ENCODE data around the gene ITGA11.
A peak's percentile ranks its signal among the peaks of the same experiment; 100 is the strongest.

ITGA11 gene

DNA sequence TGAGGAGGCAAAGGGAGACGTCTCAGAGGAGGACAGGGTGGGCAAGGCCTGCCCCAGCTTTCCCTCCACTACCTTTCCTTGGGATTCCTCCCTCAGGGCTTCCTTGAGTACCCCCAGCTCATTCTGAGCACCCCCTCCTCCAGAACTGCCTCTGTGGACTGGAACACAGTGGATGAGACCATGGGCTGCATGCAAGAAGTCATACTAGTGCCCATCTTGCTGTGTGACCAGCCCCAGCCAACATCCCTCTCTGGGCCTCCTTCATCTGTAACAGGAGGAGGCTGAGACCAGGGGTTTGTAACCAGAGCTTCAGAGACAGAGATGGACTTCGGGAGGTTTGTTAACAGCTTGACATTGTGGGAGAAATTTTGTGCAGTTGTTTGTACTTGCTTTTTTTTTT is 128.8 kb downstream of the ITGA11 start:
- Histone ChIP-seq H3K27ac (peak overlapping the region in 1 of 2 donors; percentile 43), H3K4me3 (no peak overlapping the region), H3K27me3 (no peaks in the 10 kb centered on the region), H3K4me1 (peaks cover 0 to 46% (median 21%) of the 10 kb centered on the region in 4 donors), H3K9me3 (no peaks in the 10 kb centered on the region), H3K36me3 (peaks cover 29 to 31% (median 29%) of the 10 kb centered on the region in 3 donors)
- intact Hi-C loops (cut with DNase I; ENCODE audit: low total_unique reads), result loop anchor here (10.0 kb wide), 1 partner anchor 252 kb away; no protein-coding TSS in a partner anchor
- DNase-seq, result no peak
- TF ChIP-seq CTCF (IDR thresholded peaks at IDR 0.05), result no peak

DNA sequence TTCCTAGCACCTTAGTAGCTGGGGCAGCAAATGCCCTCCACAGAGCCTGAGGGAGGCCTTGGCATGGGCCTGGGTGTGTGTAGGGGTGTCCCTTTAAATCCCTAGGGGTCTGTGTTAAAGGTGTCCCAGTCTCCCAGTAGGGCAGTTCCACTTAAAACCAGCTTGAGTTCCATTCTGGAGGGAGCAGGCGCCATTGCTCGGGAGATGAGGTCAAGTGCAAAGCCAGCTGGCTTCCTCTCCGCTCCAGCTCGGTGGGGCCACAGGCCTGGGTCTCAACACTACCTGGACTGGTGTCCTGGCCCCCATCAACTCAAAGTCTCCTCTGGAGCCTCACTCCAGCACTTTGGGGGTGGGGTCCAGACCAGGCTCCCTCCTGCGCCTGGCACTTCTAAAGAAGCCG is 129.2 kb downstream of the ITGA11 start:
- H3K9me3 ChIP-seq, result no peaks in the 10 kb centered on the region
- H3K27me3 ChIP-seq, result no peaks in the 10 kb centered on the region
- peaks cover 29 to 31% (median 29%) of the 10 kb centered on the region in 3 donors for H3K36me3 ChIP-seq
- no peak overlapping the region for H3K4me3 ChIP-seq
- peak in 1 of 2 donors; percentile 56 for DNase-seq
- TF ChIP-seq CTCF (IDR thresholded peaks at IDR 0.05), result no peak
- no peak overlapping the region for H3K27ac ChIP-seq
- intact Hi-C loops (cut with DNase I; ENCODE audit: low total_unique reads), result loop anchor here (10.0 kb wide), 1 partner anchor 252 kb away; no protein-coding TSS in a partner anchor
- peaks cover 0 to 43% (median 20%) of the 10 kb centered on the region in 4 donors for H3K4me1 ChIP-seq

GRCh38 chr15:68301301-68301700 is 130.7 kb downstream of the ITGA11 start:
- Histone ChIP-seq H3K27ac (no peak overlapping the region), H3K27me3 (no peaks in the 10 kb centered on the region), H3K4me1 (peaks cover 0 to 31% (median 10%) of the 10 kb centered on the region in 4 donors), H3K9me3 (no peaks in the 10 kb centered on the region), H3K4me3 (no peak overlapping the region), H3K36me3 (peaks cover 29 to 31% (median 29%) of the 10 kb centered on the region in 3 donors)
- peak in 1 of 2 donors; percentile 50 for DNase-seq
- intact Hi-C loops (cut with DNase I; ENCODE audit: low total_unique reads), result loop anchor here (10.0 kb wide), 1 partner anchor 254 kb away; no protein-coding TSS in a partner anchor
- TF ChIP-seq CTCF (IDR thresholded peaks at IDR 0.05), result no peak

- peaks cover 24 to 26% (median 25%) of the 10 kb centered on the region in 3 donors for H3K36me3 ChIP-seq
- H3K9me3 ChIP-seq, result no peaks in the 10 kb centered on the region
- intact Hi-C loops (cut with DNase I; ENCODE audit: low total_unique reads), result loop anchor here (10.0 kb wide), 1 partner anchor 254 kb away; no protein-coding TSS in a partner anchor
- H3K4me3 ChIP-seq, result no peak overlapping the region
- H3K27ac ChIP-seq, result peak overlapping the region; percentile 43 to 53
- no peak for TF ChIP-seq CTCF (IDR thresholded peaks at IDR 0.05)
- no peaks in the 10 kb centered on the region for H3K27me3 ChIP-seq
- peak in 1 of 2 donors; percentile 33 for DNase-seq
- peaks cover 0 to 34% (median 9%) of the 10 kb centered on the region in 4 donors for H3K4me1 ChIP-seq
Measured at GRCh38 chr15:68300115-68300940, 131.6 kb downstream of the ITGA11 start.

- Histone ChIP-seq H3K4me3 (peak overlapping the region; percentile 21 to 22), H3K27me3 (no peaks in the 10 kb centered on the region), H3K27ac (peak overlapping the region; percentile 43 to 53), H3K36me3 (peaks cover 16 to 22% (median 18%) of the 10 kb centered on the region in 3 donors), H3K4me1 (peaks cover 0 to 42% (median 12%) of the 10 kb centered on the region in 4 donors), H3K9me3 (no peaks in the 10 kb centered on the region)
- intact Hi-C loops (cut with DNase I; ENCODE audit: low total_unique reads), result no loop called here
- no peak for TF ChIP-seq CTCF (IDR thresholded peaks at IDR 0.05)
- DNase-seq, result peak in 1 of 2 donors; percentile 63
Measured at GRCh38 chr15:68299436-68299835, 132.5 kb downstream of the ITGA11 start.

Measured in tibial artery (tissue), 4 donors.